ENCODE data around the gene ZCCHC24. TPM values are rescaled to one million over a fixed set of nuclear protein-coding genes. Genes with fewer than 3 reads are reported as not detected.

The ZCCHC24 gene
- polyA plus RNA-seq, 1 of the 3 experiments (the other 2 are of a cell fraction): 15.8 TPM

DNA sequence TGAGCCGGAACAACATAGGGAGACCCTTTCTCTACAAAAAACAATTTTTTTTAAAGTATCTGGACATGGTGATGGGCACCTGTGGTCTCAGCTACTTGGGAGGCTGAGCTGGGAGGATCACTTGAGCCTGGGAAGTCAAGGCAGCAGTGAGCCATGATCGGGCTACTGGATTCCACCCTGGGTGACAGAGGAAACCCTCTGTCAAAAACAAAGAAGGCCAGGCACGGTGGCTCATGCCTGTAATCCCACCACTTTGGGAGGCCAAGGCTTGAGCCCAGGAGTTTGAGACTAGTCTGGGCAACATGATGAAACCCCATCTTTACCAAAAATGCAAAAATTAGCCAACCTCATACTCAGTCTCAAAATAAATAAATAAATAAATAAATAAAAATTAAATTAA, 19.9 kb upstream of the ZCCHC24 start:
- Histone ChIP-seq H3K4me1 (ENCODE audit: control insufficient read depth in 1 of 2, insufficient read depth in 2 of 2, low read depth in 1 of 2, low read length in 1 of 2) (peaks cover 0 to 5% of the 10 kb centered on the region in 2 experiments; a peak in 1 of 4 replicates), H2AFZ (ENCODE audit: low read depth) (no peak overlapping the region), H3K9ac (no peak overlapping the region), H3K4me2 (no peak overlapping the region), H3K79me2 (ENCODE audit: insufficient read depth) (no peaks in the 10 kb centered on the region), H3K27ac (ENCODE audit: low read depth in 2 of 2, low read length in 1 of 2) (no peak overlapping the region), H3F3A (replicated peaks; ENCODE audit: insufficient read depth) (no peaks in the 10 kb centered on the region), H3K36me3 (replicated peaks in 1 of 2; ENCODE audit: control insufficient read depth in 1 of 2, insufficient read depth in 2 of 2, low read length in 1 of 2) (no peaks in the 10 kb centered on the region), H3K9me3 (no peaks in the 10 kb centered on the region), H4K20me1 (ENCODE audit: insufficient read depth) (no peaks in the 10 kb centered on the region), H3K9me2 (no peaks in the 10 kb centered on the region), H3K27me3 (ENCODE audit: insufficient read depth) (no peaks in the 10 kb centered on the region; the same call in 1 of the 2 replicates), H3K4me3 (ENCODE audit: low read depth in 2 of 2, low read length in 1 of 2) (no peak overlapping the region)
- 91% methylated on average over 3 of the region's 3 CpGs for WGBS (ENCODE audit: low lambda C conversion rate)
- DNase-seq: no peak
- ChIA-PET CTCF (interaction anchor here (0.7 kb wide), 1 partner anchor 91 kb away, joined by 3 read pairs; no protein-coding TSS in a partner anchor), POLR2A (no interaction called here)
- TF ChIP-seq POLR2AphosphoS5 (IDR thresholded peaks at IDR 0.05; ENCODE audit: low read depth, low read length) (no peak), FOSL2 (IDR thresholded peaks at IDR 0.05; ENCODE audit: borderline replicate concordance, low read depth) (no peak), YY1 (IDR thresholded peaks at IDR 0.05; ENCODE audit: low read depth) (no peak)

DNA sequence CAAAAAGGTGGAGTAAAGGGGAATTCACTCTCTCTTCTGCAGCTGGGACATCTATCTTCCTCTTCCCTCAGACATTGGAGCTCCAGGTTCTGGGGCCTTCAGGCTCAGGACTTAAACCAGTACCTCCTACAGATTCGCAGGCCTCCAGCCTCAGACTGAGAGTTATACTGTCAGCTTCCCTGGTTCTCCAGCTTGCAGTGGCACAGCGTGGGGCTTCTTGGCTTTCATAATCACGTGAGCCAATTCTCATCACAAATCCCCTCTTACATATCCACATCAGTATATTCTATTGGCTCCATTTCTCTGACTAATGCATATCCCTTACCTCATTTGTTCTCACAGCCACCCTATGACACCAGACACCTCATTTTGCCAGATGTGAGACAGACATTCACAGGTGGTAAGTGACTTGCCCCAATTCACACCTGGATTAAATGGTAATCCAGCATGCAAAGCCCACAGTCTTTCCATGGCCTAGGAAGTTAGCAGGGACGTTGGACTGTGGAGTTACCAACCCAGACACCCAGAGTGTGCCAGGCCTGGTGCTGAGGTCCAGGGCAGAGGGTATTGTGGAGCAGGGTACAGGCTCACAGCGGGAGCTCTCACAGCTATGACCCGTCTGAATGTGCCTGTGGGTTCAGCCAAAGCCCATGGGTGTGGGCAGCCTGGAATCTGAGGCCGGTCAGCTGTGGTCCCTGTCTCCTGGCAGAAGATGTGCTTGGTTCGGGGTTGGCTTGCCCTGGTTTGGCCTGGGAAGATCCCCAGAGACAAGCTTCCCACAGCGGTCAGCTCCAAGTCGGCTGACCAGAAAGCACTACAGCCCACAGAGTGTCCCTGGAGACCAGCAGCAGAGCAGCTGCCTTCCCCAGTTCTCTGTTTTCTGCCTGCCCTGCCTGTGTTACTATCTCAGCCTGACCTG, 18.4 kb upstream of the ZCCHC24 start:
- TF ChIP-seq MEF2A (IDR thresholded peaks at IDR 0.05; ENCODE audit: borderline replicate concordance, low read depth) (no peak), YY1 (IDR thresholded peaks at IDR 0.05; ENCODE audit: low read depth) (no peak), SIN3A (IDR thresholded peaks at IDR 0.05; ENCODE audit: borderline replicate concordance, low read depth, low read length) (no peak), POLR2AphosphoS5 (IDR thresholded peaks at IDR 0.05; ENCODE audit: low read depth, low read length) (no peak), EZH2phosphoT487 (IDR thresholded peaks at IDR 0.05; ENCODE audit: borderline replicate concordance, low read depth) (no peak), NRF1 (IDR thresholded peaks at IDR 0.05; ENCODE audit: low read depth, low read length) (no peak)
- TF ChIP-seq, protein P1, sequence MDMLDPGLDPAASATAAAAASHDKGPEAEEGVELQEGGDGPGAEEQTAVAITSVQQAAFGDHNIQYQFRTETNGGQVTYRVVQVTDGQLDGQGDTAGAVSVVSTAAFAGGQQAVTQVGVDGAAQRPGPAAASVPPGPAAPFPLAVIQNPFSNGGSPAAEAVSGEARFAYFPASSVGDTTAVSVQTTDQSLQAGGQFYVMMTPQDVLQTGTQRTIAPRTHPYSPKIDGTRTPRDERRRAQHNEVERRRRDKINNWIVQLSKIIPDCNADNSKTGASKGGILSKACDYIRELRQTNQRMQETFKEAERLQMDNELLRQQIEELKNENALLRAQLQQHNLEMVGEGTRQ (IDR thresholded peaks at IDR 0.05; ENCODE audit: borderline replicate concordance, low read depth, low read length): no peak
- Histone ChIP-seq H2AFZ (ENCODE audit: low read depth) (no peak overlapping the region), H4K20me1 (ENCODE audit: insufficient read depth) (no peaks in the 10 kb centered on the region), H3K79me2 (ENCODE audit: insufficient read depth) (no peaks in the 10 kb centered on the region), H3K4me2 (no peak overlapping the region), H3K9ac (no peak overlapping the region), H3K27me3 (ENCODE audit: insufficient read depth) (no peaks in the 10 kb centered on the region; the same call in 1 of the 2 replicates), H3K4me3 (ENCODE audit: low read depth in 2 of 2, low read length in 1 of 2) (no peak overlapping the region), H3K4me1 (ENCODE audit: control insufficient read depth in 1 of 2, insufficient read depth in 2 of 2, low read depth in 1 of 2, low read length in 1 of 2) (peaks cover 0 to 5% of the 10 kb centered on the region in 2 experiments; a peak in 1 of 4 replicates), H3F3A (replicated peaks; ENCODE audit: insufficient read depth) (no peaks in the 10 kb centered on the region), H3K36me3 (replicated peaks in 1 of 2; ENCODE audit: control insufficient read depth in 1 of 2, insufficient read depth in 2 of 2, low read length in 1 of 2) (no peaks in the 10 kb centered on the region), H3K27ac (ENCODE audit: low read depth in 2 of 2, low read length in 1 of 2) (no peak overlapping the region), H3K9me3 (no peaks in the 10 kb centered on the region), H3K9me2 (no peaks in the 10 kb centered on the region)
- 72% methylated on average over 4 of the region's 10 CpGs for WGBS (ENCODE audit: low lambda C conversion rate)
- CTCF ChIA-PET: interaction anchor here (1.0 kb wide), 2 partner anchors 8 to 13 kb away, joined by 3 to 4 read pairs; no protein-coding TSS in a partner anchor
- no peak for DNase-seq
- POLR2A ChIA-PET: interaction anchor here (0.7 kb wide), 1 partner anchor 965 kb away, joined by 3 read pairs; no protein-coding TSS in a partner anchor

Data from SK-N-SH (cell line).